ENCODE measurements around the gene RAB1A.

RAB1A gene

DNA sequence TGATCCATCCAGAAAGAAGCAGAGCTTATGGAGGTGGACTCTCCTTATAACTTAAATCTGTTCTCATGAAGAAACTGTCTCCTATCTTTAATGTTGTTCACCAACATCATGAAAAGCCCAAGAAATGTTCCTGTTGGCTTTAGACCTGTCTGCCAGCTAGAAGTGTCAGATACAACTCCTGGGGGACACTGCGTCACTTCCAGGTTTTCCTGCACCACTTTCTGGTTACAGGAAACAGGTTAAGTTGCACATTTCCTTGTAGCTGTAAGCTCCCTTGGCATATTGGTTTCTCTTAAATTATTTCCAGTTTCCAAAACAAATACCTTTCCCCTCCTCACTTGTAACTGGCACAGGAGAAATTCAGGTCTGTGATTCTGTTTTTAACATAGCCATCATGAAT lies 70.8 kb downstream of the RAB1A start:
- no peak for TF ChIP-seq CTCF (IDR thresholded peaks at IDR 0.05; ENCODE audit: low read depth, low read length, missing control alignments)
- H3K4me3 ChIP-seq (ENCODE audit: low read depth, low read length) = no peak overlapping the region
- DNase-seq (ENCODE audit: low read depth) = no peak

- TF ChIP-seq CTCF (IDR thresholded peaks at IDR 0.05; ENCODE audit: low read depth, low read length, missing control alignments) = no peak
- peak overlapping the region; percentile 68 for H3K4me3 ChIP-seq (ENCODE audit: low read depth, low read length)
- peak; percentile 54 for DNase-seq (ENCODE audit: low read depth)
These were observed 72.4 kb downstream of the RAB1A start for GRCh38 chr2:65057391-65058052.

DNA sequence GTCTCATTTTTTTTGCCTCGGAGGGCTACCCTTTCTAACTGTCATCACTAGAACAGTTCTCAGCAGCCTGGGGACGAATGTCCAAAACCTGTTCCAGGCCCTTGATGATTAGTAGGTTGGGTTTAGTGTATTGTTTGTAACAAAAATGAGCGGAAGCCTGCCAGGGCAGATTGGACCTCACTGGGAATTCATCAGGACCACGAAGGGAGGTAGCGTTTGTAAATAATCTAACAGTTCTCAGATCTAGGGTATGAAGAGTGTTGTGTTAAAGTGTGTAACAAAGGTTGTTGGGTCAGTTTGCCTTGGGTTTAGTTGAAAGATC lies 72.9 kb downstream of the RAB1A start:
- no peak for TF ChIP-seq CTCF (IDR thresholded peaks at IDR 0.05; ENCODE audit: low read depth, low read length, missing control alignments)
- DNase-seq (ENCODE audit: low read depth) = no peak
- peak overlapping the region; percentile 68 for H3K4me3 ChIP-seq (ENCODE audit: low read depth, low read length)

GRCh38 chr2:65056215-65057053 lies 73.5 kb downstream of the RAB1A start, which contains the start of gene CEP68:
TSS of gene CEP68 (plus strand) at chr2:65056416. CDS start at chr2:65069445, 13,029 bp downstream.
- DNase-seq (ENCODE audit: low read depth) = peak; percentile 92
- peak within 1 kb of the TSS; percentile 68 for H3K4me3 ChIP-seq (ENCODE audit: low read depth, low read length)
- TF ChIP-seq CTCF (IDR thresholded peaks at IDR 0.05; ENCODE audit: low read depth, low read length, missing control alignments) = no peak

GRCh38 chr2:65055422-65056214 lies 74.3 kb downstream of the RAB1A start:
- TF ChIP-seq CTCF (IDR thresholded peaks at IDR 0.05; ENCODE audit: low read depth, low read length, missing control alignments) = no peak
- no peak for DNase-seq (ENCODE audit: low read depth)
- peak overlapping the region; percentile 68 for H3K4me3 ChIP-seq (ENCODE audit: low read depth, low read length)

- no peak overlapping the region; the same call in 1 of the 2 replicates for H3K4me3 ChIP-seq (ENCODE audit: low read depth, low read length)
- no peak for TF ChIP-seq CTCF (IDR thresholded peaks at IDR 0.05; ENCODE audit: low read depth, low read length, missing control alignments)
- DNase-seq (ENCODE audit: low read depth) = no peak
These were observed 75.0 kb downstream of the RAB1A start for GRCh38 chr2:65054749-65055421.

Data from GM12864 (cell line).